Endothelial cell of umbilical vein (primary cell): ENCODE measurements around the gene CALD1.

ENCODE experiments used
- EZH2 ChIP-seq: IDR thresholded peaks from 2 replicates; pipeline ENCODE4 v1.6.1; 2012; ENCODE audit warnings: borderline replicate concordance, low read depth, mild to moderate bottlenecking, moderate library complexity, low read length, inconsistent platforms; ENCODE audit not compliant: severe bottlenecking
- POLR2A ChIP-seq: IDR thresholded peaks from 2 replicates; pipeline ENCODE4 v1.6.1; 2012; ENCODE audit warnings: low read depth, mild to moderate bottlenecking, control low read depth, low read length
- POLR2AphosphoS5 ChIP-seq: IDR thresholded peaks from 2 replicates; pipeline ENCODE4 v1.6.1; 2012; ENCODE audit warnings: low read depth, mild to moderate bottlenecking, control low read depth, low read length, moderate library complexity; ENCODE audit not compliant: insufficient read depth
- TF ChIP-seq, protein P1 (sequence below), 2 donors: IDR thresholded peaks; 1 replicate in 1 of 2; 2 replicates in 1 of 2; pipeline ENCODE4 v1.5.1; 2011; ENCODE audit warnings: low read length in 2 of 2, mild to moderate bottlenecking in 2 of 2, moderate library complexity in 2 of 2, control low read depth in 1 of 2, inconsistent platforms in 1 of 2, low read depth in 1 of 2; ENCODE audit not compliant: insufficient read depth in 1 of 2; ENCODE audit errors: extremely low read depth in 1 of 2
- TF ChIP-seq, protein P2 (sequence below): IDR thresholded peaks from 2 replicates; pipeline ENCODE4 v1.6.1; 2011; ENCODE audit not compliant: insufficient read depth, insufficient read length

DNA sequence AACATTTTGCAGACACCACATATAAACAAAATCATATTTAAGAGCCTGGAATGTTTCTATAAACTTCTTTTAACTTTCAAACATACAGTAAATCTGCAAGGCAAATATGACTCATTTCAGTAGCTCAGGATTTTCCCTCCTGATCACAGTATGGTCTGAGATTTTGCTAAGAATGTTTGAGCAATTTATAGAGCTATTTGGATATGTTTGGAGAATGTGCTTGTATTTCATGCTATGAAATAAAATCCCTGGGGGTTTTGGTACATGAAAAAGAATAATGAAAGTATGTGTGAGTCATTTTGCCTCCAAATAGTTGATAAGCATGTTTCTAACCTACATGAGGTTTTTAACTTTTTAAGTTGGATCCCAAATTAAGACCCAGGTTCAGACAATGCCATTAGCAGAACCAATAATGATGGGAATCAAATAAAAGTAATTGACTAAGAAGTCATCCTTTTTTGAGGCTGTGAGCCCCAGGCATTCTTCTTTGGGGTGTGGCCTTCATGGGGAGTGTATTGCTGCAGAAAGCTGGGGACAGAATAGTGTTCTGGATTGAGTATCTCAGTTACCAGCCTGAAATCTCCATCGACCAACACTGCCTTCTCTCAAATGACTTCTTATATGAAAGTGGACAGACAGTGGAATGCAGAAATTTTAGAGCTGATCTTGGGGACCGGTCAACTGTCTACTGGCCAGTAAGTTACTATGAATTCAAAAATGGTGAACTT lies 140.8 kb downstream of the CALD1 start:
- TF ChIP-seq POLR2A: no peak
- TF ChIP-seq, protein P1, sequence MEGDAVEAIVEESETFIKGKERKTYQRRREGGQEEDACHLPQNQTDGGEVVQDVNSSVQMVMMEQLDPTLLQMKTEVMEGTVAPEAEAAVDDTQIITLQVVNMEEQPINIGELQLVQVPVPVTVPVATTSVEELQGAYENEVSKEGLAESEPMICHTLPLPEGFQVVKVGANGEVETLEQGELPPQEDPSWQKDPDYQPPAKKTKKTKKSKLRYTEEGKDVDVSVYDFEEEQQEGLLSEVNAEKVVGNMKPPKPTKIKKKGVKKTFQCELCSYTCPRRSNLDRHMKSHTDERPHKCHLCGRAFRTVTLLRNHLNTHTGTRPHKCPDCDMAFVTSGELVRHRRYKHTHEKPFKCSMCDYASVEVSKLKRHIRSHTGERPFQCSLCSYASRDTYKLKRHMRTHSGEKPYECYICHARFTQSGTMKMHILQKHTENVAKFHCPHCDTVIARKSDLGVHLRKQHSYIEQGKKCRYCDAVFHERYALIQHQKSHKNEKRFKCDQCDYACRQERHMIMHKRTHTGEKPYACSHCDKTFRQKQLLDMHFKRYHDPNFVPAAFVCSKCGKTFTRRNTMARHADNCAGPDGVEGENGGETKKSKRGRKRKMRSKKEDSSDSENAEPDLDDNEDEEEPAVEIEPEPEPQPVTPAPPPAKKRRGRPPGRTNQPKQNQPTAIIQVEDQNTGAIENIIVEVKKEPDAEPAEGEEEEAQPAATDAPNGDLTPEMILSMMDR (IDR thresholded peaks at IDR 0.05; ENCODE audit: extremely low read depth in 1 of 2, insufficient read depth in 1 of 2, low read depth in 1 of 2, low read length in 2 of 2): no peak
- no peak for TF ChIP-seq POLR2AphosphoS5
- TF ChIP-seq, protein P2, sequence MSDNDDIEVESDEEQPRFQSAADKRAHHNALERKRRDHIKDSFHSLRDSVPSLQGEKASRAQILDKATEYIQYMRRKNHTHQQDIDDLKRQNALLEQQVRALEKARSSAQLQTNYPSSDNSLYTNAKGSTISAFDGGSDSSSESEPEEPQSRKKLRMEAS: no peak
- TF ChIP-seq EZH2: no peak
